GM10248 (cell line): ENCODE results near the gene ABR.

Experiments
- CTCF ChIA-PET: fragments of 300-600 bp; sonication (Branson Sonifier 250); formaldehyde crosslinking; extraction: SDS; loops from one replicate; lab custom pipeline; 2021; ENCODE audit warnings: antibody characterized with exemption; lab: Yijun Ruan, JAX
- POLR2A ChIA-PET: fragments of 350-650 bp; sonication (Branson Sonifier 250); formaldehyde crosslinking; extraction: SDS; loops from one replicate; lab custom pipeline; 2020; ENCODE audit warnings: antibody characterized with exemption; lab: Yijun Ruan, JAX
- DNase-seq: peaks from one replicate; pipeline ENCODE4 v3.0.0; 2012; ENCODE audit errors: extremely low spot score
- TF ChIP-seq, protein P1 (sequence below): IDR thresholded peaks from 2 replicates; pipeline ENCODE4 v1.5.1; 2012; ENCODE audit warnings: mild to moderate bottlenecking, low read depth; ENCODE audit errors: extremely low read depth, missing control alignments, control extremely low read depth

The ABR gene

DNA sequence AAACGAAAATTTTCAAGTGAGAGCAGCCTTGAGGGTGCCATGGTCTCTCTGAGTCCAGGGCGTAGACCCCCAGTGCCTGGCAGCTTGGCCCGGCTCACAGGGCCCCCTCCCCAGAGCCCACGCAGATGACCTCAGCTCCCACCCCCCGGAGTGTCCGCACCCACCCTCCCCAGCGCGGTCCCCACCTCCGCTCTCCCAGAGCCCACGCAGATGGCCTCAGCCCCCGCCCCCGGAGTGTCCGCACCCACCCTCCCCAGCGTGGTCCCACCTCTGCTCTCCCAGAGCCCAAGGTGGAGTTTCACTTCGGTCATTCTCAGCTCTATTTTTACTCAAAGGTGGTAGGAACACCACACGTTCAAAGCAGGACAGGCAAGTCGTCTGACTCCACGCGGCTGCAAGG, 13.9 kb downstream of the ABR start:
- ChIA-PET POLR2A (no interaction called here), CTCF (interaction anchor here (1.3 to 3.7 kb wide), 4 partner anchors 15 to 45 kb away, joined by 3 to 27 read pairs (median 8); no protein-coding TSS in a partner anchor)
- no peak for DNase-seq
- TF ChIP-seq, protein P1, sequence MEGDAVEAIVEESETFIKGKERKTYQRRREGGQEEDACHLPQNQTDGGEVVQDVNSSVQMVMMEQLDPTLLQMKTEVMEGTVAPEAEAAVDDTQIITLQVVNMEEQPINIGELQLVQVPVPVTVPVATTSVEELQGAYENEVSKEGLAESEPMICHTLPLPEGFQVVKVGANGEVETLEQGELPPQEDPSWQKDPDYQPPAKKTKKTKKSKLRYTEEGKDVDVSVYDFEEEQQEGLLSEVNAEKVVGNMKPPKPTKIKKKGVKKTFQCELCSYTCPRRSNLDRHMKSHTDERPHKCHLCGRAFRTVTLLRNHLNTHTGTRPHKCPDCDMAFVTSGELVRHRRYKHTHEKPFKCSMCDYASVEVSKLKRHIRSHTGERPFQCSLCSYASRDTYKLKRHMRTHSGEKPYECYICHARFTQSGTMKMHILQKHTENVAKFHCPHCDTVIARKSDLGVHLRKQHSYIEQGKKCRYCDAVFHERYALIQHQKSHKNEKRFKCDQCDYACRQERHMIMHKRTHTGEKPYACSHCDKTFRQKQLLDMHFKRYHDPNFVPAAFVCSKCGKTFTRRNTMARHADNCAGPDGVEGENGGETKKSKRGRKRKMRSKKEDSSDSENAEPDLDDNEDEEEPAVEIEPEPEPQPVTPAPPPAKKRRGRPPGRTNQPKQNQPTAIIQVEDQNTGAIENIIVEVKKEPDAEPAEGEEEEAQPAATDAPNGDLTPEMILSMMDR: no peak

DNA sequence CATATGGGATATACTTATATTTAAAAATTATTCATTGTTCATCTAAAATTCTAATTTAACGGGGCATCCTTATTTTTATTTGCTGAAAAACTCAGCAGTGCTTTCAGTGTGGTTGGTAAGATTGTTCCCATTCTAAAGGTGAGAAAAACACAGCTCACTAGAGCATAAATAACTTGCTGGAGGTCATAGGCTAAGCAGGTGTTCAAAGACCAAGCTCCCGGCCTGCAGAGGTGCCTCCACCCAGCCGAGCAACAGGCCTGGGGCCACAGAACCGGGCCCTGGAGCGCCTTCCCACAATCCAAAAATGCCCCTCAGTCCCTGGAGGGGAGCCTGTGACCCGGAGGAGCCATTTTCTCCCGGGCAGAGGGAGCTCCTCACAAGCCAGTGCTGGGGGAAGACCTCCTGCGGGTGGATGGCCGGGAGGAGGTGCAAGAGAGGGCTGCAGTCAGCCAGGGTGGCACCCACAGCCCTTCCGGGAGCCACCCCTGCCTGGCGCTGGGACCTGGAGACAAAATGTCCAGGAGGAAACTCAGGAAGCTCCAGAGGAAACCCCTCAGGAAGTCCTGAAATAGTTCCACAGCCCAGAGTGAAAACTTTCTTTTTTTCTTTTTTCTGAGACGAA, 14.7 kb downstream of the ABR start:
- TF ChIP-seq, protein P1: peak; percentile 14
- DNase-seq: peak; percentile 62
- ChIA-PET POLR2A (no interaction called here), CTCF (interaction anchor here (0.9 to 3.7 kb wide), 10 partner anchors 12 to 109 kb away, joined by 3 to 27 read pairs (median 5); no protein-coding TSS in a partner anchor)

DNA sequence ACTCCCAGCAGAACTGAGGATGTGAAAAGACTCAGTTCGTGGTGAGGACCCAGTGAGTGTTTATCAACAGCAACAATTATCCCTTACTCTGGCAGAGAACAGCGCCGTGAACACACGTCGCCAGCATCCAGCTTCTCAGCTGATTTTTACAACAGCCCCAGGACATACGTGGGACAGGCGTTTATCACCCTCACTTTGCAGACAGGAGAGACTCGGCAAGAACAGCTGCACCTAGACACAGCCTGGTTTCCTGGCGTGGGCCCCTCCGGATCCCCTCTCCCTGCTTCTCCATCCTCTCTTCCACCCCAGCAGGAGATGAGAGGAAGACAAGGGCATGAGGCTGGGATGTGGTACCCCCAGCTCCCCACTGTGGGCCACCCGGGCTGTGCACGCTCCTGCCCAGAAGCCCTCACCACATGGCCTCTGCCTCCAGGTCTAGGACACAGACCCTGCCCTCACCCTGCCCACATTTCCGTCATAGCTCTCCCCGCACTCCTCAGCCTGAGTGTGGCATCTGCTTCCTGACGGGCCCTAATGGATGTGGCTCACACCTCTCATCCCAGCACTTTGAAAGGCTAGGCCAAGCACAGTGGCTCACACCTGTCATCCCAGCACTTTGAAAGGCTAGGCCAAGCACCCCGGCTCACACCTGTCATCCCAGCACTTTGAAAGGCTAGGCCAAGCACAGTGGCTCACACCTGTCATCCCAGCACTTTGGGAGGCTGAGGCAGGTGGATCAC, 17.5 kb downstream of the ABR start:
- DNase-seq: no peak
- ChIA-PET CTCF (interaction anchor here (0.7 to 1.0 kb wide), 2 partner anchors 27 to 170 kb away, joined by 3 read pairs; no protein-coding TSS in a partner anchor), POLR2A (no interaction called here)
- TF ChIP-seq, protein P1: no peak

DNA sequence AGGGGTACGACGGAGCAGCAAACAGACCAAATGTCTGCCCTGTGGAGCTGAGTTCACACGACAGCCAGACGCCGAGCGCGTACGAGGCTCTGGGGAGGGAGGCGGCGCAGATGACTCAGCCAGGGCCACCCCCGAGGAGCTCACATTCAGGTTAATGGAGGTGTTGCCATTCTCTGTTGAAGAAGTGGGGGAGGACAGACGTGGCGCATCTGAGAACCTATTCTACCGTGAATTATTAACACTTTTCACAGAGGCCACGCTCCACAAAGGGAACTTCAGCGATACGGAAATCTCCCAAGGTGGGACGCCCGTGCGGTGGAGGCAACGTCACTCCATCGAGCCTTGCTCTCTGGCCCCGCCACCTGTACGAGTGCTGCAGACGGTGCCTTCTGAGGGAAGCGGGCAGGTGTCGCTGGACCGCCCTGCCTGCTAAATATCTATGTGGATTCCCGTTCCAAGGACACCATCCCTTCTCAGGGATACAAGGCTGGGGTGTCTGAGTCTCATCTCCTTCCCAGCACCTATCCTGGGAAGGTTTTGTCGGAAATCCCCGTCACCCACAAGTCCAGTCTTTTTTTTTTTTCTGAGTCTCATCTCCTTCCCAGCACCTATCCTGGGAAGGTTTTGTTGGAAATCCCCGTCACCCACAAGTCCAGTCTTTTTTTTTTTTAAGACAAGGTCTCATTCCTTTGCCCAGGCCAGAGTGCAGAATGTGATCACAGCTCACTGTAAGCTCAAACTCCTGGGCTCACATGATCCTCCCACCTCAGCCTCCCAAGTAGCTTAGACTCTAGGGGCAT, 19.0 kb downstream of the ABR start:
- TF ChIP-seq, protein P1: no peak
- POLR2A ChIA-PET: no interaction called here
- CTCF ChIA-PET: interaction anchor here (0.6 to 1.0 kb wide), 4 partner anchors 10 to 172 kb away, joined by 3 to 4 read pairs (median 3); no protein-coding TSS in a partner anchor
- DNase-seq: no peak

DNA sequence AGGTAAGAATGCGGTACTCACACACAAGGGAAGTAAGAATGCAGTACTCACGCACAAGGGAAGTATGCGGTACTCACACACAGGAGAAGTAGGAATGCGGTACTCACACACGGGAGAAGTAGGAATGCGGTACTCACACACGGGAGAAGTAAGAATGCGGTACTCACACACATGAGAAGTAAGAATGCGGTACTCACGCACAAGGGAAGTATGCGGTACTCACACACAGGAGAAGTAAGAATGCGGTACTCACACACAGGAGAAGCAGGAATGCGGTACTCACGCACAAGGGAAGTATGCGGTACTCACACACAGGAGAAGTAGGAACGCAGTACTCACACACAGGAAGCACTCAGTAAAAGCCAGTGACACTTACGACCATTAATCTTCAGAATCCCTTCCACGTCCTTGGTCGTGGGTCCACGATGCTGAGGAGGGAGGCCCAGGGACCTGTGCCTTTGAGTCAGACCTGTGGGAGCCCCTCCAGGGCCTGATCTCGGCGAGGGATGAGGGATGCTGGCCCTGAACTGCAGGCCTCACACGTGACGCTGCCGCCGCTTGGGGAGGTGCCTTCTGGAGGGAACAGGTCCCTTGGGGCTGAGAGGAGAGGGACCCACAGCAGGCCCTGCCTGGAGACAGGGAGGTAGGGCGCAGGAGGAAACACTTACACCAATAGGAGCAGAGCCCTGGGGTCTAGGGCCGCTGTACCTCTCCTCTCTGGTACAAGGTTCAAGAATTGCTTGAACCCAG, 20.2 kb downstream of the ABR start:
- TF ChIP-seq, protein P1: no peak
- ChIA-PET POLR2A (no interaction called here), CTCF (interaction anchor here (0.9 kb wide), 1 partner anchor 29 kb away, joined by 3 read pairs; no protein-coding TSS in a partner anchor)

More for the DNA sequence above, 20.2 kb downstream of the ABR start:
- no peak for DNase-seq
